ENCODE results near the gene TENM4.

GRCh38 chr11:79039122-79039521 lies 401.7 kb downstream of the TENM4 start:
- TF ChIP-seq POLR2AphosphoS5 (IDR thresholded peaks at IDR 0.05), result no peak
- TF ChIP-seq POLR2A (IDR thresholded peaks at IDR 0.05), result no peak
- TF ChIP-seq CTCF (IDR thresholded peaks at IDR 0.05), result no peak
- TF ChIP-seq EP300 (IDR thresholded peaks at IDR 0.05), result no peak
